HG02623 (cell line): ENCODE data around the gene EXOSC6.
"Not testable (repeated sequence)": the region's sequence is repeated elsewhere in the genome, so short reads cannot be mapped to it uniquely, and the experiment has no call there.

Source experiments
- ATAC-seq: cut with Tn5 transposase; IDR thresholded peaks from one replicate; pipeline ENCODE4 v1.9.1; 2021; ENCODE audit warnings: moderate library complexity; ENCODE audit not compliant: unreplicated experiment

Gene EXOSC6

GRCh38 chr16:70251629-70252354 lies at the start of gene EXOSC6:
TSS of gene EXOSC6 (minus strand) at chr16:70251940. CDS start at chr16:70251900, 40 bp downstream.
- peak; percentile 86 for ATAC-seq

GRCh38 chr16:70301121-70301520 lies 49.4 kb upstream of the EXOSC6 start:
- ATAC-seq, result no peak

GRCh38 chr16:70298988-70299938 lies 47.5 kb upstream of the EXOSC6 start, which contains the start of gene DDX19B:
TSS of gene DDX19B (plus strand) at chr16:70299186. CDS start at chr16:70299298, 112 bp downstream.
- ATAC-seq, result peak; percentile 78

- ATAC-seq, result no peak
These were observed 43.9 kb upstream of the EXOSC6 start for GRCh38 chr16:70295634-70296033.

GRCh38 chr16:70294385-70295025 lies 42.8 kb upstream of the EXOSC6 start:
- no peak for ATAC-seq

- ATAC-seq, result not testable (repeated sequence)
These were observed 40.4 kb upstream of the EXOSC6 start for GRCh38 chr16:70292148-70292547.

- no peak for ATAC-seq
These were observed 39.3 kb upstream of the EXOSC6 start for GRCh38 chr16:70290949-70291519.

- ATAC-seq, result peak; percentile 95
These were observed 37.7 kb upstream of the EXOSC6 start, which contains the start of gene AARS1 for GRCh38 chr16:70289229-70290094. TSS of gene AARS1 (minus strand) at chr16:70289506. CDS start at chr16:70282763, 6,743 bp downstream.

GRCh38 chr16:70287304-70287971 lies 35.7 kb upstream of the EXOSC6 start:
- not testable (repeated sequence) for ATAC-seq

GRCh38 chr16:70276392-70276791 lies 24.7 kb upstream of the EXOSC6 start:
- no peak for ATAC-seq

GRCh38 chr16:70271696-70272095 lies 20.0 kb upstream of the EXOSC6 start:
- no peak for ATAC-seq

GRCh38 chr16:70270176-70270575 lies 18.4 kb upstream of the EXOSC6 start:
- ATAC-seq, result no peak

- no peak for ATAC-seq
These were observed 17.7 kb upstream of the EXOSC6 start for GRCh38 chr16:70269471-70269870.

GRCh38 chr16:70267922-70268321 lies 16.2 kb upstream of the EXOSC6 start:
- ATAC-seq, result not testable (repeated sequence)

- ATAC-seq, result no peak
These were observed 15.8 kb upstream of the EXOSC6 start for GRCh38 chr16:70267516-70267915.

GRCh38 chr16:70259903-70260302 lies 8.2 kb upstream of the EXOSC6 start:
- ATAC-seq, result not testable (repeated sequence)

GRCh38 chr16:70258946-70259345 lies 7.2 kb upstream of the EXOSC6 start:
- ATAC-seq, result no peak

GRCh38 chr16:70258065-70258464 lies 6.3 kb upstream of the EXOSC6 start:
- no peak for ATAC-seq

GRCh38 chr16:70257391-70257790 lies 5.7 kb upstream of the EXOSC6 start:
- no peak for ATAC-seq
